HEK293 (cell line): Measurements from ENCODE around the gene ZNF687.
A peak's percentile ranks its signal among the peaks of the same experiment; 100 is the strongest.

Source experiments
- GFI1B ChIP-seq: fragments of 450-650 bp; formaldehyde crosslinking; IDR thresholded peaks from 2 replicates; pipeline ENCODE4 v1.5.1; 2016; ENCODE audit warnings: missing biosample characterization, missing genetic modification characterization
- HOXA7 ChIP-seq: sonication (generic); formaldehyde crosslinking; IDR thresholded peaks from 2 replicates; pipeline ENCODE4 v1.8.1; 2022; ENCODE audit warnings: missing genetic modification reagents, borderline replicate concordance
- INSM2 ChIP-seq: fragments of 450-650 bp; formaldehyde crosslinking; IDR thresholded peaks from 2 replicates; pipeline ENCODE4 v1.5.1; 2016; ENCODE audit warnings: missing biosample characterization, missing genetic modification characterization
- MYNN ChIP-seq: fragments of 450-650 bp; formaldehyde crosslinking; IDR thresholded peaks from 2 replicates; pipeline ENCODE4 v1.5.1; 2016; ENCODE audit warnings: missing biosample characterization, missing genetic modification characterization, borderline replicate concordance
- RBAK ChIP-seq: fragments of 450-650 bp; formaldehyde crosslinking; IDR thresholded peaks from 2 replicates; pipeline ENCODE4 v1.5.1; 2016; ENCODE audit warnings: missing biosample characterization, missing genetic modification characterization
- REST ChIP-seq: fragments of 450-650 bp; formaldehyde crosslinking; IDR thresholded peaks from 2 replicates; pipeline ENCODE4 v1.5.1; 2016; ENCODE audit warnings: missing biosample characterization, missing genetic modification characterization
- SCRT1 ChIP-seq: fragments of 450-650 bp; formaldehyde crosslinking; IDR thresholded peaks from 2 replicates; pipeline ENCODE4 v1.5.1; 2016; ENCODE audit warnings: missing biosample characterization, missing genetic modification characterization, borderline replicate concordance
- YY2 ChIP-seq: fragments of 450-650 bp; formaldehyde crosslinking; IDR thresholded peaks from 2 replicates; pipeline ENCODE4 v1.5.1; 2016; ENCODE audit warnings: missing biosample characterization, missing genetic modification characterization
- ZBTB11 ChIP-seq: fragments of 450-650 bp; formaldehyde crosslinking; conservative IDR thresholded peaks from 2 replicates; pipeline ENCODE4 v1.5.1; 2016; ENCODE audit warnings: low read depth, missing biosample characterization, missing genetic modification characterization
- ZBTB20 ChIP-seq: fragments of 450-650 bp; formaldehyde crosslinking; IDR thresholded peaks from 2 replicates; pipeline ENCODE4 v1.5.1; 2016; ENCODE audit warnings: missing biosample characterization, missing genetic modification characterization
- ZBTB21 ChIP-seq: fragments of 450-650 bp; formaldehyde crosslinking; IDR thresholded peaks from 2 replicates; pipeline ENCODE4 v1.5.1; 2017; ENCODE audit warnings: missing biosample characterization, missing genetic modification characterization
- ZBTB26 ChIP-seq: fragments of 450-650 bp; formaldehyde crosslinking; optimal IDR thresholded peaks from 2 replicates; pipeline ENCODE3; 2016; ENCODE audit warnings: missing biosample characterization, mild to moderate bottlenecking, missing genetic modification characterization
- ZBTB49 ChIP-seq: fragments of 450-650 bp; formaldehyde crosslinking; IDR thresholded peaks from 2 replicates; pipeline ENCODE4 v1.5.1; 2016; ENCODE audit warnings: missing biosample characterization, missing genetic modification characterization, low read depth
- ZBTB8A ChIP-seq: fragments of 450-650 bp; formaldehyde crosslinking; IDR thresholded peaks from 2 replicates; pipeline ENCODE4 v1.5.1; 2016; ENCODE audit warnings: missing biosample characterization, missing genetic modification characterization
- ZNF10 ChIP-seq: fragments of 450-650 bp; formaldehyde crosslinking; IDR thresholded peaks from 2 replicates; pipeline ENCODE4 v1.5.1; 2017; ENCODE audit warnings: missing biosample characterization, missing genetic modification characterization
- ZNF140 ChIP-seq: fragments of 450-650 bp; formaldehyde crosslinking; IDR thresholded peaks from 2 replicates; pipeline ENCODE4 v1.5.1; 2016; ENCODE audit warnings: missing biosample characterization, missing genetic modification characterization
- ZNF311 ChIP-seq: fragments of 450-650 bp; formaldehyde crosslinking; IDR thresholded peaks from 2 replicates; pipeline ENCODE4 v1.5.1; 2017; ENCODE audit warnings: missing biosample characterization, missing genetic modification characterization, borderline replicate concordance
- ZNF335 ChIP-seq: fragments of 450-650 bp; formaldehyde crosslinking; conservative IDR thresholded peaks from 2 replicates; pipeline ENCODE4 v1.5.1; 2016; ENCODE audit warnings: missing biosample characterization, missing genetic modification characterization
- ZNF404 ChIP-seq: fragments of 450-650 bp; formaldehyde crosslinking; IDR thresholded peaks from 2 replicates; pipeline ENCODE4 v1.5.1; 2017; ENCODE audit warnings: missing biosample characterization, missing genetic modification characterization
- ZNF433 ChIP-seq: fragments of 450-650 bp; formaldehyde crosslinking; IDR thresholded peaks from 2 replicates; pipeline ENCODE4 v1.5.1; 2016; ENCODE audit warnings: missing biosample characterization, missing genetic modification characterization, low read depth
- ZNF510 ChIP-seq: fragments of 450-650 bp; formaldehyde crosslinking; IDR thresholded peaks from 2 replicates; pipeline ENCODE4 v1.5.1; 2018; ENCODE audit warnings: mild to moderate bottlenecking, missing genetic modification characterization, missing biosample characterization; ENCODE audit not compliant: insufficient replicate concordance
- ZNF561 ChIP-seq: fragments of 450-650 bp; IDR thresholded peaks from 2 replicates; pipeline ENCODE4 v1.5.1; 2018; ENCODE audit warnings: missing biosample characterization, missing genetic modification characterization, borderline replicate concordance
- ZNF580 ChIP-seq: fragments of 450-650 bp; formaldehyde crosslinking; IDR thresholded peaks from 2 replicates; pipeline ENCODE4 v1.5.1; 2016; ENCODE audit warnings: missing biosample characterization, missing genetic modification characterization
- ZNF585B ChIP-seq: fragments of 450-650 bp; formaldehyde crosslinking; IDR thresholded peaks from 2 replicates; pipeline ENCODE4 v1.5.1; 2016; ENCODE audit warnings: missing biosample characterization, missing genetic modification characterization
- ZNF830 ChIP-seq: fragments of 450-650 bp; IDR thresholded peaks from 2 replicates; pipeline ENCODE4 v1.5.0; 2018; ENCODE audit warnings: missing biosample characterization, missing genetic modification characterization, low read depth, mild to moderate bottlenecking, moderate library complexity

ZNF687 gene

GRCh38 chr1:151281969-151282882, at the start of gene ZNF687 (continued):
- TF ChIP-seq YY2 (tag by site-specific recombination), result no peak
- no peak for TF ChIP-seq ZNF140 (tag by site-specific recombination)
- TF ChIP-seq ZNF561 (tag by site-specific recombination), result peak; percentile 88
- TF ChIP-seq ZBTB20 (tag by site-specific recombination), result peak; percentile 24; the same call in 1 of the 2 replicates
- TF ChIP-seq MYNN (tag by site-specific recombination), result no peak
- no peak for TF ChIP-seq ZBTB49
- no peak for TF ChIP-seq GFI1B (tag by site-specific recombination)
- TF ChIP-seq ZNF335, result peak; percentile 72
- no peak; the same call in 1 of the 2 replicates for TF ChIP-seq REST (tag by site-specific recombination)
- TF ChIP-seq ZNF433 (tag by site-specific recombination), result no peak
- TF ChIP-seq ZNF510 (tag by site-specific recombination), result no peak
- TF ChIP-seq ZBTB26 (tag by site-specific recombination), result peak; percentile 49
- 0 out of 2 replicates have a peak, but pooled peaks have one; percentile 9 for TF ChIP-seq ZBTB21 (tag by site-specific recombination)
- TF ChIP-seq ZNF585B (tag by site-specific recombination), result no peak
- no peak for TF ChIP-seq RBAK (tag by site-specific recombination)
- TF ChIP-seq SCRT1, result no peak
- no peak for TF ChIP-seq HOXA7 (CRISPR knock-in tag)
- peak; percentile 35; the same call in 1 of the 2 replicates for TF ChIP-seq ZBTB11
- TF ChIP-seq ZNF404, result no peak
- TF ChIP-seq ZNF10, result no peak
- TF ChIP-seq INSM2 (tag by site-specific recombination), result 0 out of 2 replicates have a peak, but pooled peaks have one; percentile 30
- no peak for TF ChIP-seq ZNF311 (tag by site-specific recombination)
- no peak for TF ChIP-seq ZNF830 (tag by site-specific recombination)
- TF ChIP-seq ZNF580 (tag by site-specific recombination), result 0 out of 2 replicates have a peak, but pooled peaks have one; percentile 68
- peak; percentile 89 for TF ChIP-seq ZBTB8A (tag by site-specific recombination)
